Stimulated activated naive CD4-positive, alpha-beta T cell (primary cell): ENCODE measurements around the gene UBA6.
A peak's percentile ranks its signal among the peaks of the same experiment; 100 is the strongest.
"Not testable (repeated sequence)": the region's sequence is repeated elsewhere in the genome, so short reads cannot be mapped to it uniquely, and the experiment has no call there.

Source experiments
- DNase-seq, 6 experiments: peaks; one replicate each; lab custom pipeline; 2025; lab: John Stamatoyannopoulos, UW

The UBA6 gene

DNA sequence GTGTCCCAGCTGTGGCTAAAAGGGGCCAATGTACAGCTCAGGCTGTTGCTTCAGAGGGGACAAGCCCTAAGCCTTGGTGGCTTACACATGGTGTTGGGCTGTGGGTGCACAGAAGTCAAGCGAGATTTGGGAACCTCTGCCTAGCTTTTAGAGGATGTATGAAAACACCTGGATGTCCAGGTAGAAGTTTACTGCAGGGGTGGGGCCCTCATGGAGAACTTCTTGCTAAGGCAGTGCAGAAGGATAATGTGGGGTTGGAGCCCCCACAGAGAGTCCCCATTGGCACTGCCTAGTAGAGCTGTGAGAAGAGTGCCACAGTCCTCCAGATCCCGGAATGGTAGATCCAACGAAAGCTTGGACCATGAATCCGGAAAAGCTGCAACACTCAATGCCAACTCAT, 40.5 kb downstream of the UBA6 start:
- no peak for DNase-seq

DNA sequence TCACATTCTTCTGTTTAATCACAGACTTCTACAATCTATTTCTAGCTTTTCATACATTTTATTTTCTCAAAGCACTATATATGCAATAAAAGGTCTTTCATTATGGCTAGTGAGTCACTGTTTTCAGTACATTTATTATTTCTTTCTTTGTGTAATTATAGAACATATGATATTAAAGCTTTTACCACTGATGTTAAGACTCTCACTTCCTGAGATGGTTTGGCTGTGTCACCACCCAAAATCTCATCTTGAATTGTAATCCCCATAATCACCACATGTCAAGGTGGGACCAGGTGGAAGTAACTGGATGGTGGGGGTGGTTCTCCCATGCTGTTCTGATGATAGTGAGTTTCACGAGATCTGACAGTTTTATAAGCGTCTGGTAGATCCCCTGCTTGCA, 41.9 kb downstream of the UBA6 start:
- DNase-seq: no peak

DNA sequence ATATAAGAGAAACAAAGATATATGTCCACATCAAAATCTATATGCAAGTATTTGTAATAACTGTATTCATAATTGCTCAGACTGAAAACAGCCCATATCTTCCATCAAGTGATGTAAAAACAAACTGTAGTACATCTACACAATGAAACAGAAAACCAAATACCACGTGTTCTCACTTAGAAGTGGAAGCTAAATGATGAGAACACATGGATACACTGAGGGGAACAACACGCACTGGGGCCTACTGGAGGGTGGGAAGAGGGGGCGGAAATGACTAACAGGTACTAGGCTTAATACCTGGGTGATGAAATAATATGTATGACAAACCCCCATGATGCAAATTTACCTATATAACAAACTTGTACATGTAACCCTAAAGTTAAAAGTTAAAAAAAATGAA, 42.7 kb downstream of the UBA6 start:
- DNase-seq: no peak

DNA sequence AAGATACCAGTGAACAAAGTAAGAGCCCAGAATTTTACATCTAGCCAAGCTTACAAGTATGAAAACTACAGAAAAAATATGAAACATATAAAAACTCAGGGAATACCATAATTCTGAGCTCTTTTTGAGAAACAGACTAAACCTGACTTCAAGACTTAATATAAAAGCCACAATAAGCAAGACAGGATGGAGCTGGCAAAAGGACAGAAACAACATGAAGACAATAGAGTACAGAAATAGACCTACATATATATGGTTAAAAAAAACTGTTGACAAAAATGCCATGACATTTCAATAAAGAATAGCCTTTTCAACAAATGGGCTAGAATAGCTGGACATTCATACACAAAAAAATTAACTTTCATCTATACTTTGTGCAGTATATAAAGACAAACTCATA, 49.4 kb downstream of the UBA6 start:
- no peak for DNase-seq

GRCh38 chr4:67638136-67638535, 62.8 kb downstream of the UBA6 start:
- DNase-seq: no peak

DNA sequence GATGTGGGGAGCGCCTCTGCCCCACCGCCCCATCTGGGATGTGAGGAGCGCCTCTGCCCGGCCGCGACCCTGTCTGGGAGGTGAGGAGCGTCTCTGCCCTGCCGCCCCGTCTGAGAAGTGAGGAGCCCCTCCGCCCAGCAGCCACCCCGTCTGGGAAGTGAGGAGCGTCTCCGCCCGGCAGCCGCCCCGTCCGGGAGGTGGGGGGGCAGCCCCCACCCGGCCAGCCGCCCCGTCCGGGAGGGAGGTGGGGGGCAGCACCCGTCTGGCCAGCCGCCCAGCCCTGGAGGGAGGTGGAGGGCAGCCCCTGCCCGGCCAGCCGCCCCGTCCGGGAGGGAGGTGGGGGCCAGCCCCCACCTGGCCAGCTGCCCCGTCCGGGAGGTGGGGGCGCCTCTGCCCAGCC, 64.0 kb downstream of the UBA6 start:
- not testable (repeated sequence) for DNase-seq

DNA sequence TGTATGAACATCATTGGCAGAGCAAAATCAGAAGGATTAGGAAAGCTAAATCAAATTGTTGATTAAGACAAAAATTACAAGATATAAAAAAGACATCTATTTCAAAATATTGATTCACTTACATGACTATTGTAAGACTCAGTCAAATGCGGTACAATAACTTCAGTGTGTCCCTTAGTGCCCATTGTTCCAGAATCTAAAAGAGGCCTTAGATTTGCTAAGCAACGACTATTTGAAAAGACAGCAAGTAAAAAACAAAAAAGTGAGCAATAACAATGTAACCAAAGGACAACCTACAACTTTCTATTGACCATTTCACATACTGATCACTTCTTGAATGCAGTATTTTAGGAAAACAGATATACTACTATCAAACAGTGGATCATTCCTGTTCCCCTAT, 65.6 kb downstream of the UBA6 start:
- no peak for DNase-seq

GRCh38 chr4:67634741-67635140, 66.2 kb downstream of the UBA6 start:
- no peak for DNase-seq

DNA sequence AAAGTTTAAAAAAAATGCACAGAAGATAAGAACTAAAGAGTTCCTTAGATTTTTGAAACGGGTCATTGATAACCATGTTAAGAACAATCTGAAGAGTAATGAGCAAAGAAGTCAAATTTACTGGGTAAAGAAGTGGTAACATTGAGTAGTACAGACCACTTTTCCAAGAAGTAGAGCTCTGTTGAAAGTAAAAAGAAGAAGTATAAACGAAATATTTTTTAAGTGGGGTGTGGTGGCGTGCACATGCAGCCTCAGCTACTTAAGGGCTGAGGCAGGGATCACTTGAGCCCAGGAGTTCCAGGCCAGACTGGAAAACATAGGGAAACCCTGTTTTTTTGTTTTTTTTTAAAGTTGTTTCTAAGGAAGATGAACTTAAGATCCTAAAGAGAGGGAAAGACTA, 68.5 kb downstream of the UBA6 start:
- no peak for DNase-seq

GRCh38 chr4:67624939-67625338, 76.0 kb downstream of the UBA6 start:
- no peak for DNase-seq

DNA sequence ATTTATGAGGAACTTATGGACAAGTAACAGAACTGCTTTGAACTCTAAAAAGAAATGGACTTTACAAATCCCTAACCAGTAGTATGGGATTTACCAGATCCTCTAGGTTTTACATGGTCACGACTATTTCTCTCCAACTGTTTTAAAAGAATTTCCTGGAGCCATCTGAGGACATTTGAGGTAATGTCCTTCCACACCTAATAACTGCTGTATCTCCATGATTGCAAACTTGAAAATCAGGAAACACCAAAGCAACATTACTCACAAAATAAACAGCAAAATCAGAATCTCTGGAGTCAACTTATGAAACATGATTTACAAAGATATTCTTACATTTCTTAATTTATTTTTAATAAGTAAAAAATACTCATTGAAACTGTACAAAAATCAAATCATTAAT, 84.5 kb downstream of the UBA6 start:
- no peak for DNase-seq

DNA sequence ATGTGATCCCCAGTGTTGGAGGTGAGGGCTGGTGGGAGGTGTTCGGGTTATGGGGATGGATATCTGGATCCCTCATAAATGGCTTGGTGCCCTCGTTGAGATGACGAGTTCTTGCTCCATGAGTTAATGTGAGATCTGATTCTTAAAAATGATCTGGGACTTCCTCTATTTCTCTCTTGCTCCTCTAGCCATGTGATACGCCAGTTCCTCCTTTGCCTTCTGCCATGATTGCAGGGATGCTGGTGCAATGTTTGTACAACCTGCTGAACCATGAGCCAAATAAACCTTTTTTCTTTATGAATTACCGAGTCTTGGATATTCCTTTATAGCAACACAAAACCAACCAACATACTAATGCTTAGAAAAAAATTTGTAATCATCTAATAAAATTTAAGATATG, 85.8 kb downstream of the UBA6 start:
- DNase-seq: no peak

DNA sequence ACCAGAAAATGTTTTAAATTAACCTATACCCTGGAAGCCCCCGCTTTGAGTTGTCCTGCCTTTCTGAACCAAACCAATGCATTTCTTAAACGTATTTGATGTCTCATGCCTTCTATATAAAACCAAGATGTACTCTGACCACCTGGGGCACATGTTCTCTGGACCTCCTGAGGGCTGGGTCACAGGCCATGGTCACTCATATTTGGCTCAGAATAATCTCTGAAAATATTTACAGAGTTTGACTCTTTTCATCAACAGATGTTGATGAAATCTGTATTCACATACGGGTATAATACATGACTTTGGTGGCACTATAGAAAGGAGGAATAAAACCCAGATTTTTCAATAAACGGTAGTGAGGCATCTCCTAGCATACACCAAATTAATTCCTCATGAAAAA, 86.8 kb downstream of the UBA6 start:
- no peak for DNase-seq

DNA sequence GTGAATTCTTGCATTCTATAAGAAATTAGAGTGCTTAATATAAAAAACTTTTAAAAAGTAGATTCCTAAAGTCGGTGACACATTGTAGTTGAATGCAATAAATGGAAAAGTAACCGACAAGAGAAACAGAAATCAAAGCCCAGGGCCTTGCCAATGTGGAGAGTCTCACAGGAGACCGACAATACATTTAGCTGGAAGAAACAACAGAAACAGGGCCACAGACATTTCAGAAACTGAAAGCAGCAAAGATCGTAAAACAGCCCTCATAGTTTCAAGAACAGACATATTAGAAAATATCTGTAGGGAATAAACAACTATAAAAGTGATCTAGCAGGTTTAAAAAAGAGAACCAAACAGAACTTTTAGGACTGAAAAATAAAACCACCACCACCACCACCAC, 92.9 kb downstream of the UBA6 start:
- no peak for DNase-seq

- DNase-seq: no peak
Measured at GRCh38 chr4:67604749-67605148, 96.2 kb downstream of the UBA6 start.

DNA sequence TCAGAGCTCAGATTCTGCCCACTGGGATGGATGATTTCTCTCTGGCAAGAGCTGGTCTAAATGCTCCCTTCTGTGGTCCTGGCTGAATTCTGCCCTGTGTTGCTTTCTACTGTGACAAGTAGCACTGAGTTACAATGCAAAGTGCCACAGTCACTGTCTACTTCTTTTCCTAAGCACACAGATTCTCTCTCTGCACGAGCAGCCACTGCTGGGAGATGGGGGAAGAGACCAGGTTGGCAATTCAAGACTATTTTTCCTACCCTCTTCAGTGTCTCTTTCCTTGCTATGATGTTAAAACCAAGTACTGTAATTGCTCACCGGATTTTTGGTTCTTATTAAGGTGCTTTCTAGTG, 97.0 kb downstream of the UBA6 start:
- no peak for DNase-seq

DNA sequence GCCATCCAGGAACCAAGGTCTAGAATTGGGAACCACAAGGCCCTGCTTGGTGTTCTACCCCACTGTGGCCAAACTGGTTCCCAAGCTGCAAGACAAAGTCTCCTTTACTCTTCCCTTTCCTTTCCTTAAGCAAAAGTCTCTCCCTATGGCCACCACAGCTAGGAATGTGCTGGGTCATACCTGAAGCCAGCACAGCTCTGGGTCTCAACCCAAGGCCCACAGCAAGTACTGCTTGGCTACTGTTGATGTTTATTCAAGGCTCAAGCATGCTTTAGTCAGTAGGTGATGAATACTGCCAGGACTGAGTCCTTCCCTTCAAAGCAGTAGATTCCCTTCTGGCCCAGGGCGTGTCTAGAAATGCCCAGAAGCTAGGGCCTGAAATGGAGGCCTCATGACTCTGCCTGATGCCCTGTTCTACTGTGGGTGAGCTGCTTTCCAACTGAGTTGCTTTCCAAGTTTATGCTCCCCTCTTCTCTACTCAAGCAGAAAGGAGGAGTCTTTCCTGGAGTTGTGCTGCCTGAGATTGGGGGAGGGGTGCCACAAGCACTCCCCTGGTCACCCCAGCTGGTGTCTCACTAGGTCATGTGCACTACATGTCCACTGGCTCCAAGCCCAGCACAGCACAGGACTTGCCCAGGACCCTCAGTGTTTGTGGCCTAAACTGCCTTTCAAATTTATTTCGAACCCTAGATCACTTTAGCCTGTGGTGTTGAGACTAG, 97.5 kb downstream of the UBA6 start:
- DNase-seq: no peak

GRCh38 chr4:67593741-67594175, 107.2 kb downstream of the UBA6 start:
- DNase-seq: no peak

- DNase-seq: no peak
Measured at GRCh38 chr4:67587156-67587555, 113.8 kb downstream of the UBA6 start.

- no peak for DNase-seq
Measured at GRCh38 chr4:67584496-67584895, 116.5 kb downstream of the UBA6 start.

- DNase-seq: no peak
Measured at GRCh38 chr4:67581913-67582312, 119.0 kb downstream of the UBA6 start.

DNA sequence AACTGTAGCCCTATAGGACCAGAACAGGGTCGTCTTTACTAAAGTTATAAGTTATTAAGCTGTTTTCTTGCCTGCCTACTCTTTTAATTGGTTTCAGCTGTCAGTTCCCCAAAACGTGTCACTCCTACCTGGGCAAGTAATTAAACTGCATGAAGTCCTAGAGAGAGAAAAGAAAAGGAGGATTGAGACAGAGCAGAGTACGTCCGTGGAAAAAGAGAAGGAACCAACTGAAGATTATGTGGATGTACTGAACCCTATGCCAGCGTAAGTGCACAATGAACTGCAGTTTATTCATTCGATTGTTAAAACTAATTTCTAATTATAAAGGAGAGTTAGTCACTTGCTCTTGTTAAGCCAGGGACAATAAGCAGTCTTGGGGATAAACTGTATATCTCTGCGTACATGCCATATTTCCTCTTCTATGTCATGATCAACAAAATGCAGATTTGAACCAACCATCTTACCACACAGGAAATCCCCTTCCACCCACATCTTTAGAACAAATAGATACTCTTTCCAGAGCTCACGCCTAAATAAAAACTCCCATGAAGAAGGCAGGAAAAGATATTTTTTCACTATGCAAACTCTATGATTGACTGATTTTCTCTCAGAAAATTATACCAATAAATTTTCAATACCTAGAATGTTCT, 119.6 kb downstream of the UBA6 start:
- peak in 4 of 6 experiments; percentile 6 to 74 (median 69) for DNase-seq

- no peak for DNase-seq
Measured at GRCh38 chr4:67580577-67580976, 120.4 kb downstream of the UBA6 start.

DNA sequence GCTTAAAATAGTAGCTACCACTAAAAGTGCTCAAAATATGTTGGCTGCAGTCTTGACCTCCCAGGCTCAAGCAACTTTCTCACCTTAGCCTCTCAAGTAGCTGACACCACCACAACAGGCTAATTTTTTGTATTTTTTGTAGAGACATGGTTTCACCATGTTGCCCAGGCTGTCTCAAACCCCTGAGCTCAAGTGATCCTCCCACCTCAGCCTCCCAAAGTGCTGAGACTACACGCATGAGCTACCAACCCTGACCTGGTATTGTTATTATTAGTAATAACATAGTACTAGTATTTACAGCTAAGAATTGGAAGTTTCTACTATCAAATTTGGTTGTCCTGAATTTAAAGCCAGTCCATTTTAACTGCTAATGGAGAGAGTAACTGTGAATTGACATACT, 124.4 kb downstream of the UBA6 start:
- DNase-seq: no peak
